HepG2 (cell line): ENCODE measurements around the gene OR2K2. TPM values are rescaled to one million over a fixed set of nuclear protein-coding genes. Genes with fewer than 3 reads are reported as not detected.

Source experiments
- AHDC1 ChIP-seq: sonication (generic); formaldehyde crosslinking; IDR thresholded peaks from 2 replicates; pipeline ENCODE4 v1.5.1; 2020; ENCODE audit warnings: mild to moderate bottlenecking, missing genetic modification reagents, borderline replicate concordance
- ARID5B ChIP-seq: IDR thresholded peaks from 2 replicates; pipeline ENCODE4 v1.4.0; 2020; ENCODE audit warnings: mild to moderate bottlenecking, missing genetic modification reagents
- ATF5 ChIP-seq: sonication (generic); formaldehyde crosslinking; IDR thresholded peaks from 2 replicates; pipeline ENCODE4 v1.4.0; 2020; ENCODE audit warnings: mild to moderate bottlenecking, low read depth, missing genetic modification reagents
- DBP ChIP-seq: sonication (generic); formaldehyde crosslinking; IDR thresholded peaks from 2 replicates; pipeline ENCODE4 v1.4.0; 2020; ENCODE audit warnings: missing genetic modification reagents; ENCODE audit errors: not compliant biosample characterization
- DNMT1 ChIP-seq: sonication (generic); formaldehyde crosslinking; IDR thresholded peaks from 2 replicates; pipeline ENCODE4 v1.5.1; 2020; ENCODE audit warnings: mild to moderate bottlenecking, missing genetic modification reagents
- EP300 ChIP-seq, 3 experiments: sonication (generic) in 1 of 3; formaldehyde crosslinking in 1 of 3; IDR thresholded peaks; 2 replicates each; pipeline versions ENCODE4 v1.5.1 to v1.6.1; 2011 to 2020; ENCODE audit warnings: low read depth in 2 of 3, low read length in 2 of 3, borderline replicate concordance in 1 of 3, improper control_type of control experiment in 1 of 3, mild to moderate bottlenecking in 1 of 3, missing genetic modification reagents in 1 of 3, moderate library complexity in 1 of 3
- FOXA1 ChIP-seq, 2 experiments: fragments of 450-650 bp in 1 of 2; sonication (generic) in 1 of 2; formaldehyde crosslinking in 1 of 2; IDR thresholded peaks; 2 replicates each; pipeline versions ENCODE4 v1.4.0 to v1.6.1; 2016 to 2020; ENCODE audit warnings: missing genetic modification reagents in 1 of 2
- NCOA2 ChIP-seq: sonication (generic); formaldehyde crosslinking; IDR thresholded peaks from 2 replicates; pipeline ENCODE4 v1.8.0; 2022; ENCODE audit warnings: inconsistent platforms
- RARG ChIP-seq: sonication (generic); formaldehyde crosslinking; IDR thresholded peaks from 2 replicates; pipeline ENCODE4 v1.4.0; 2020; ENCODE audit warnings: low read depth, mild to moderate bottlenecking, missing genetic modification reagents
- ZNF205 ChIP-seq: IDR thresholded peaks from 2 replicates; pipeline ENCODE4 v1.6.1; 2018; ENCODE audit warnings: missing biosample characterization, missing genetic modification reagents
- ZNF234 ChIP-seq: sonication (generic); formaldehyde crosslinking; conservative IDR thresholded peaks from 2 replicates; pipeline ENCODE4 v1.5.1; 2020; ENCODE audit warnings: mild to moderate bottlenecking, missing genetic modification reagents
- ZNF609 ChIP-seq: sonication (generic); formaldehyde crosslinking; IDR thresholded peaks from 2 replicates; pipeline ENCODE4 v1.4.0; 2020; ENCODE audit warnings: mild to moderate bottlenecking, missing genetic modification reagents, borderline replicate concordance
- polyA plus RNA-seq, 8 experiments: library from polyadenylated mRNA; depleted of rRNA in 3 of 8; stranded (reverse) in 7 of 8; unstranded in 1 of 8; fragments of >200 nt; fragmentation: Illumina TruSeq in 4 of 8; extraction: Trizol in 4 of 8; gene quantifications; 2 replicates each; pipeline versions ENCODE4 v1.2.1 to v1.2.3, GENCODE V29; 2011 to 2016; ENCODE audit warnings: low read depth in 4 of 8, missing spikeins in 1 of 8, mixed read lengths in 1 of 8; ENCODE audit not compliant: insufficient read depth in 1 of 8
- total RNA-seq, 5 experiments: library from RNA; depleted of rRNA; stranded (reverse); fragments of >200 nt; fragmentation: Illumina TruSeq; extraction: Trizol; gene quantifications; 2 replicates each; pipeline ENCODE4 v1.2.3, GENCODE V29; 2016; ENCODE audit warnings: low read depth in 1 of 5

The OR2K2 gene
- total and polyA plus RNA-seq, 2 of the 13 experiments (the other 11 are each of a cell fraction or from before 2014, with no cell fraction given) = not detected

GRCh38 chr9:111352545-111352944 is 22.5 kb upstream of the OR2K2 start (continued):
- TF ChIP-seq AHDC1 (CRISPR knock-in tag) (peak; percentile 66; the same call in 1 of the 2 replicates), DBP (CRISPR knock-in tag) (no peak), ARID5B (CRISPR knock-in tag) (peak; percentile 83), FOXA1 (IDR thresholded peaks at IDR 0.05) (no peak), FOXA1 (CRISPR knock-in tag; IDR thresholded peaks at IDR 0.05) (peak; percentile 56), NCOA2 (CRISPR knock-in tag) (0 out of 2 replicates have a peak, but pooled peaks have one; percentile 25), DNMT1 (CRISPR knock-in tag) (no peak), EP300 (IDR thresholded peaks at IDR 0.05; ENCODE audit: low read depth in 2 of 2, low read length in 2 of 2) (peak in 1 of 2 experiments; percentile 59; a peak in 1 of 4 replicates), EP300 (CRISPR knock-in tag; IDR thresholded peaks at IDR 0.05; ENCODE audit: borderline replicate concordance) (no peak), ZNF234 (CRISPR knock-in tag) (no peak), ATF5 (CRISPR knock-in tag) (no peak), RARG (CRISPR knock-in tag) (no peak), ZNF205 (no peak), ZNF609 (CRISPR knock-in tag) (peak; percentile 94)
